GM12865 (cell line): Measurements from ENCODE around the gene RBM23.
"Not testable (repeated sequence)": the region's sequence is repeated elsewhere in the genome, so short reads cannot be mapped to it uniquely, and the experiment has no call there.

Experiments used
- DNase-seq: peaks from one replicate; pipeline ENCODE4 v3.0.0; 2010; ENCODE audit warnings: low read depth
- H3K4me3 ChIP-seq: 2 replicates; pipeline ENCODE4 v1.5.1; 2011; ENCODE audit warnings: mild to moderate bottlenecking, low read depth, low read length, control low read depth
- TF ChIP-seq, protein P1 (sequence below): IDR thresholded peaks from 2 replicates; pipeline ENCODE4 v1.5.1; 2011; ENCODE audit warnings: low read length, control low read depth, low read depth, inconsistent platforms; ENCODE audit not compliant: insufficient read depth; ENCODE audit errors: missing control alignments

The RBM23 gene

GRCh38 chr14:22864979-22865378 lies 54.0 kb downstream of the RBM23 start:
- TF ChIP-seq, protein P1, sequence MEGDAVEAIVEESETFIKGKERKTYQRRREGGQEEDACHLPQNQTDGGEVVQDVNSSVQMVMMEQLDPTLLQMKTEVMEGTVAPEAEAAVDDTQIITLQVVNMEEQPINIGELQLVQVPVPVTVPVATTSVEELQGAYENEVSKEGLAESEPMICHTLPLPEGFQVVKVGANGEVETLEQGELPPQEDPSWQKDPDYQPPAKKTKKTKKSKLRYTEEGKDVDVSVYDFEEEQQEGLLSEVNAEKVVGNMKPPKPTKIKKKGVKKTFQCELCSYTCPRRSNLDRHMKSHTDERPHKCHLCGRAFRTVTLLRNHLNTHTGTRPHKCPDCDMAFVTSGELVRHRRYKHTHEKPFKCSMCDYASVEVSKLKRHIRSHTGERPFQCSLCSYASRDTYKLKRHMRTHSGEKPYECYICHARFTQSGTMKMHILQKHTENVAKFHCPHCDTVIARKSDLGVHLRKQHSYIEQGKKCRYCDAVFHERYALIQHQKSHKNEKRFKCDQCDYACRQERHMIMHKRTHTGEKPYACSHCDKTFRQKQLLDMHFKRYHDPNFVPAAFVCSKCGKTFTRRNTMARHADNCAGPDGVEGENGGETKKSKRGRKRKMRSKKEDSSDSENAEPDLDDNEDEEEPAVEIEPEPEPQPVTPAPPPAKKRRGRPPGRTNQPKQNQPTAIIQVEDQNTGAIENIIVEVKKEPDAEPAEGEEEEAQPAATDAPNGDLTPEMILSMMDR: no peak
- H3K4me3 ChIP-seq: no peak overlapping the region
- DNase-seq: no peak

DNA sequence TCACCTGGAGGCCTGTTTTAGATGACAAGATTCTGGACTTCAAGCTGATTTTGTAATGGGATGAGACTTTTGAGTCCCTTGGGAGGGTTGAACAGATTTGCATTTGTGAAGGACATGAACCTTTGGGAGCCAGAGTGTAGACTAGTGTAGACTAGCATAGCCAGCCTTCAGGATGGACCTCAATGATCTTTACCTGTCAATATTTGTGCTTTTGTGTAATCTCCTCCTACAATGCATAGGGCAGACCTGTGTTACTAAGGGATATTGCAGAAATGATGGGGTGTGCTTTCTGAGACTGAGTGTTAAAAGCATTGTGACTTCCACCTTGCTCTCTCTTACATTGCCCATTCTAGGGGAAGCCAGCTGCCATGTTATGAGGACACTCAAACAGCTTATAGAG lies 57.3 kb downstream of the RBM23 start:
- TF ChIP-seq, protein P1: no peak
- DNase-seq: no peak
- H3K4me3 ChIP-seq: no peak overlapping the region

DNA sequence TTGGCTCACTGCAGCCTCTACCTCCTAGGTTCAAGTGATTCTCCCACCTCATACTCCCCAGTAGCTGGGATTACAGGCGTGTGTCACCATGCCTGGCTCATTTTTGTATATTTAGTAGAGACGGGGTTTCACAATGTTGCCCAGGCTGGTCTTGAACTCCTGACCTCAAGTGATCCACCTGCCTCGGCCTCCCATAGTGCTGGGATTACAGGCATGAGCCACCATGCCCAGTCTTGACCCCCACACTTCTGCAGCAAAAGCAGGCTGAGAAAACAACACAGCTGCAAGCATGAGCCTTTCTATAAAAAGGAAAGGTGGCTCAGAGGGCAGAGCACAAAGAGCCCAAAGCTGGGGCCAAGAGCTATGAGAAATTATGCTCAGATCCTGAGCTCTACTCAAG lies 58.6 kb downstream of the RBM23 start:
- not testable (repeated sequence) for H3K4me3 ChIP-seq, DNase-seq

DNA sequence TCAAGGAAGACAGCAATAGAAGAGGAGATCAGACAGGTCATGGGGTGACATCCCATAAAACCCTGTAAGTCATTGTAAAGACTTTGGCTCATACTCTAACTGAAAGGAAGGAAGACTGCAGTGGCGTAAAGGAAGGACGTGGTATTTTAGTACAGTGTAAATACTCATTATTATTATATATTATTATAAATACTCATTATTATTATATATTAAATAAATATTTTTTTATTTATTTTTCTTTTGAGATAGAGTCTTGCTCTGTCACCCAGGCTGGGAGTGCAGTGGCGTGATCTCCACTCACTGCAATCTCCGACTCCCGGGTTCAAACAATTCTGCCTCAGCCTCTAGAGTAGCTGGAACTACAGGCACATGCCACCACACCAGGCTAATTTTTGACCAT lies 62.5 kb downstream of the RBM23 start:
- no peak overlapping the region for H3K4me3 ChIP-seq
- TF ChIP-seq, protein P1: no peak
- no peak for DNase-seq

DNA sequence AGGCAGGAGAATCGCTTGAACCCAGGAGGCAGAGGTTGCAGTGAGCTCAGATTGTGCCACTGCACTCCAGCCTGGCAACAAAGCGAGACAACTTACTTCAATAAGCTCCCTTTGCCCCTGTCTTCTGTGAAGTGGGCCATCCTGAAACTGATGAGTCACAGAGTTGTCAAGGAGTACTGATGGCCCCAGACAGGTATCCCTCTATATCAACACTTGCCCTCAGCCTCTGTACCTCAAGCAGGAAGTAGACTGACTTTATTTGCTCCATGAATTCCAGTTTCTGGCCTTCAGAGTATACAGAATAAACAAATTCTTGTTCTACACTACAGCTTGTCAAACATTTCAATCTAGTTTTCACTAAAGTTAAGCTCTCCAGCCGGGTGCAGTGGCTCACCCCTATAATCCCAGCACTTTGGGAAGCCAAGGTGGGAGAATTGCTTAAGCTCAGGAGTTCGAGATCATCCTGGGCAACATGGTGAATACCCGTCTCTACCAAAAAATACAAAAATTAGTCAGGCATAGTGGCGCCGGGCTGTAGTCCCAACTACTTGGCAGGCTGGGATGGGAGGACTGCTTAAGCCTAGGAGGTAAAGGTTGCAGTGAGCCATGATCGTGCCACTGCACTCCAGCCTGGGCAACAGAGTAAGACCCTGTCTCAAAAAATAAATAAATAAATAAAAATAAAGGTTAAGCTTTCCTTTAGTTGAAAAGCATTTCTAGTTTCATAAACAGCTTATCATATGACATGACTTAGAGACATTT lies 63.8 kb downstream of the RBM23 start:
- TF ChIP-seq, protein P1: no peak
- DNase-seq: peak; percentile 29
- no peak overlapping the region for H3K4me3 ChIP-seq

DNA sequence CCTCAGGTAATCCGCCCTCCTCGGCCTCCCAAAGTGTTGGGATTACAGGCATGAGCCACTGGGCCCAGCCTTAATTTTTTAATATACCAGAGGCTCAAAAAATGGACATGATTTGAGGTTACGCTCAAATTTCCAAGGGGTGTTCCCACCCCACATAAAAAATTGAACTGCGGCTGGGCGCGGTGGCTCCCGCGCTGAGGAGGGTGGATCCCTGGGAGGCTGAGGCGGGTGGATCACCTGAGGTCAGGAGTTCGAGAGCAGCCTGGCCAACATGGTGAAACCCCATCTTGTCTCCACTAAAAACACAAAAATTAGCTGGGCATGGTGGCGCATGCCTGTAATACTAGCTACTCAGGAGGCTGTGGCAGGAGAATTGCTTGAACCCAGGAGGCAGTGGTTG lies 64.7 kb downstream of the RBM23 start:
- H3K4me3 ChIP-seq, DNase-seq: not testable (repeated sequence)

GRCh38 chr14:22852940-22853767 lies 65.8 kb downstream of the RBM23 start:
- H3K4me3 ChIP-seq: peak overlapping the region; percentile 62
- TF ChIP-seq, protein P1: peak; percentile 94
- peak; percentile 91 for DNase-seq

DNA sequence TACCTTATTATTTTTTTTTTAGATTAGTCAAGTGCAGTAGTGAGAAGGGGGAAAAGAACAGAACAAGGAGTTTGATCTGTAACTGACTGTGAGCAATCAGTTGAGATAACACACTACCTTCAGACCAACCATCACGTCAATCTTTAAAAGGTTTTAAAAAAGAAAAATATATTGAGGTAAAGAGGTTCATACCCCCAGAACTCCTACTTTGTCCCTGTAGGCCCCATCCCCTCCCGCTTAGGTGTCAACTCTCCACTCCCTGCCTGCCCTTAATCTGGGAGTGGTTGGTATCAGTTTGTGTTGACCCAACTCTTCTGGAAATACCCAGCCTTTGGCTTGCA lies 66.4 kb downstream of the RBM23 start:
- TF ChIP-seq, protein P1: no peak
- H3K4me3 ChIP-seq: no peak overlapping the region
- DNase-seq: no peak

- not testable (repeated sequence) for H3K4me3 ChIP-seq, DNase-seq
Measured at GRCh38 chr14:22852178-22852577, 66.8 kb downstream of the RBM23 start.
